K562 (cell line): Measurements from ENCODE around the gene MPI.

Experiments used
- CCAR2 ChIP-seq: fragments of 200-400 bp; formaldehyde crosslinking; IDR thresholded peaks from 2 replicates; pipeline ENCODE4 v1.6.1; 2017; ENCODE audit warnings: mild to moderate bottlenecking, low read depth, low read length
- JUND ChIP-seq, 2 experiments: IDR thresholded peaks; 2 replicates in 1 of 2; 3 replicates in 1 of 2; pipeline ENCODE4 v1.6.1; 2011; ENCODE audit warnings: borderline replicate concordance in 2 of 2, low read depth in 2 of 2, low read length in 2 of 2, improper control_type of control experiment in 1 of 2, missing biosample characterization in 1 of 2, missing genetic modification characterization in 1 of 2, missing genetic modification reagents in 1 of 2
- NFE2 ChIP-seq: IDR thresholded peaks from 2 replicates; pipeline ENCODE4 v1.6.1; 2014; ENCODE audit warnings: antibody characterized with exemption, low read depth
- NFIC ChIP-seq: fragments of 450-650 bp; IDR thresholded peaks from 2 replicates; pipeline ENCODE4 v1.6.1; 2017; ENCODE audit warnings: mild to moderate bottlenecking, inconsistent platforms
- POLR2AphosphoS5 ChIP-seq: IDR thresholded peaks from 2 replicates; pipeline ENCODE4 v1.6.1; 2011; ENCODE audit warnings: mild to moderate bottlenecking, low read depth, low read length, moderate library complexity; ENCODE audit not compliant: control insufficient read depth, insufficient read depth
- TAF1 ChIP-seq: IDR thresholded peaks from 2 replicates; pipeline ENCODE4 v1.6.1; 2011; ENCODE audit warnings: mild to moderate bottlenecking, low read length, moderate library complexity; ENCODE audit not compliant: insufficient read depth, control insufficient read depth, severe bottlenecking; ENCODE audit errors: extremely low read depth
- TAF7 ChIP-seq: fragments of 450-650 bp; IDR thresholded peaks from 2 replicates; pipeline ENCODE4 v1.6.1; 2016; ENCODE audit warnings: missing genetic modification characterization, missing compliant biosample characterization
- TF ChIP-seq, protein P1 (sequence below), 3 experiments: IDR thresholded peaks in 2 of 3; conservative IDR thresholded peaks in 1 of 3; 2 replicates each; pipeline ENCODE4 v1.5.1; 2011 to 2012; ENCODE audit warnings: low read length in 3 of 3, mild to moderate bottlenecking in 3 of 3, control low read depth in 2 of 3, improper control_type of control experiment in 1 of 3, inconsistent platforms in 1 of 3, low read depth in 1 of 3, mixed read lengths in 1 of 3, moderate library complexity in 1 of 3; ENCODE audit not compliant: insufficient read depth in 2 of 3
- TF ChIP-seq, protein P2 (sequence below): sonication (generic); formaldehyde crosslinking; IDR thresholded peaks from 2 replicates; pipeline ENCODE4 v1.8.0; 2022; ENCODE audit warnings: mild to moderate bottlenecking, low read depth, missing genetic modification reagents

DNA sequence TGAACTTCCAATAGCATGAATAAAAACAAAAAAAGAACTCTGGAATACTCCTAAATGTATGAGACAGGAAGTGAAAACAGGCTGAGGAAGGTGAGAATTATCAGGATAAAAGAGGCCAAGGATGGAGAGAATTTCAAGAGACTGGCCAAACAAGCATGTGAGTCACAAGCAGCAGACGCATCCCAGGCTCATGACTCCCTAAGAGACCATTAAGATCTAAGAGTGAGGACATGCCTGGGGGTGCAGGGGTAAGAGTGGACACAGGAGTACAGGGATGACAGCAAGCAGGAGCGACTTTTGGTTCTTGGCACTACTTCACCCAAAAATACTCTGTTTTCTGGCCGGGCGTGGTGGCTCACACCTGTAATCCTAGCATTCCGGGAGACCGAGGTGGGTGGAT is 23.8 kb upstream of the MPI start:
- TF ChIP-seq CCAR2 (no peak), TAF1 (no peak), JUND (IDR thresholded peaks at IDR 0.05; ENCODE audit: borderline replicate concordance, low read depth, low read length) (no peak), JUND (tag; IDR thresholded peaks at IDR 0.05; ENCODE audit: borderline replicate concordance, low read depth, low read length) (no peak), TAF7 (no peak), POLR2AphosphoS5 (no peak), NFIC (no peak), NFE2 (no peak)
- TF ChIP-seq, protein P1, sequence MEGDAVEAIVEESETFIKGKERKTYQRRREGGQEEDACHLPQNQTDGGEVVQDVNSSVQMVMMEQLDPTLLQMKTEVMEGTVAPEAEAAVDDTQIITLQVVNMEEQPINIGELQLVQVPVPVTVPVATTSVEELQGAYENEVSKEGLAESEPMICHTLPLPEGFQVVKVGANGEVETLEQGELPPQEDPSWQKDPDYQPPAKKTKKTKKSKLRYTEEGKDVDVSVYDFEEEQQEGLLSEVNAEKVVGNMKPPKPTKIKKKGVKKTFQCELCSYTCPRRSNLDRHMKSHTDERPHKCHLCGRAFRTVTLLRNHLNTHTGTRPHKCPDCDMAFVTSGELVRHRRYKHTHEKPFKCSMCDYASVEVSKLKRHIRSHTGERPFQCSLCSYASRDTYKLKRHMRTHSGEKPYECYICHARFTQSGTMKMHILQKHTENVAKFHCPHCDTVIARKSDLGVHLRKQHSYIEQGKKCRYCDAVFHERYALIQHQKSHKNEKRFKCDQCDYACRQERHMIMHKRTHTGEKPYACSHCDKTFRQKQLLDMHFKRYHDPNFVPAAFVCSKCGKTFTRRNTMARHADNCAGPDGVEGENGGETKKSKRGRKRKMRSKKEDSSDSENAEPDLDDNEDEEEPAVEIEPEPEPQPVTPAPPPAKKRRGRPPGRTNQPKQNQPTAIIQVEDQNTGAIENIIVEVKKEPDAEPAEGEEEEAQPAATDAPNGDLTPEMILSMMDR (IDR thresholded peaks at IDR 0.05 in 2 of 3, conservative IDR thresholded peaks at IDR 0.05 in 1 of 3; ENCODE audit: insufficient read depth in 2 of 3, low read depth in 1 of 3, low read length in 3 of 3): no peak
- TF ChIP-seq, protein P2, sequence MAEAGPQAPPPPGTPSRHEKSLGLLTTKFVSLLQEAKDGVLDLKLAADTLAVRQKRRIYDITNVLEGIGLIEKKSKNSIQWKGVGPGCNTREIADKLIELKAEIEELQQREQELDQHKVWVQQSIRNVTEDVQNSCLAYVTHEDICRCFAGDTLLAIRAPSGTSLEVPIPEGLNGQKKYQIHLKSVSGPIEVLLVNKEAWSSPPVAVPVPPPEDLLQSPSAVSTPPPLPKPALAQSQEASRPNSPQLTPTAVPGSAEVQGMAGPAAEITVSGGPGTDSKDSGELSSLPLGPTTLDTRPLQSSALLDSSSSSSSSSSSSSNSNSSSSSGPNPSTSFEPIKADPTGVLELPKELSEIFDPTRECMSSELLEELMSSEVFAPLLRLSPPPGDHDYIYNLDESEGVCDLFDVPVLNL (CRISPR knock-in tag): no peak
